ENCODE measurements around the gene INSR. TPM values are rescaled to one million over a fixed set of nuclear protein-coding genes. Genes with fewer than 3 reads are reported as not detected.

Gene INSR
- total and polyA plus RNA-seq, 2 experiments from 2014 or later: 6.2 to 11.7 TPM

DNA sequence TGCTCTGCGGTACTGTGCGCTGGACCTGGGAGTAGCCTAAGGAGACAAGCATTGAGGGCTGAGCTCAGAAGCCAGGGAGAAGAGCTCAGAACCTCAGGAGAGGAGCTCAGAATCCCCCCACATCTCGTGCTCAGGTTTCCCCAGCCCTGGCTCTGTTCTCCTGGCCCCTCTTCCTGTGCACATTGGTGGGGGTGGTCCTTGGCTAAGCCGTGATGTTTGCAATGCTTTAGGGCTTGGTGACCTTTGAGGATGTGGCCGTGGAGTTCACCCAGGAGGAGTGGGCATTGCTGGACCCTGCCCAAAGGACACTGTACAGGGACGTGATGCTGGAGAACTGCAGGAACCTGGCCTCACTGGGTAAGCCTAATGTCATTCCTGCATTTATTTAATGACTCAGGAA lies 218.1 kb downstream of the INSR start:
- no peak overlapping the region for H2AFZ ChIP-seq
- DNase-seq: no peak
- H3K4me3 ChIP-seq: no peak overlapping the region
- no peak overlapping the region for H3K4me2 ChIP-seq (ENCODE audit: unreplicated experiment)
- peaks cover 16% of the 10 kb centered on the region for H3K79me2 ChIP-seq (ENCODE audit: insufficient read depth)
- peaks cover 8% of the 10 kb centered on the region for H3F3A ChIP-seq (ENCODE audit: insufficient read depth)
- H3K9me2 ChIP-seq (ENCODE audit: insufficient read depth): no peaks in the 10 kb centered on the region
- no peaks in the 10 kb centered on the region for H4K20me1 ChIP-seq (ENCODE audit: insufficient read depth)
- no peaks in the 10 kb centered on the region for H3K27me3 ChIP-seq (replicated peaks; ENCODE audit: insufficient read depth)
- H3K36me3 ChIP-seq (ENCODE audit: low read depth): peaks cover 76% of the 10 kb centered on the region
- 98 to 99% methylated on average over 6 of the region's 6 CpGs for WGBS, 2 experiments (ENCODE audit: low coverage in 1 of 2, low lambda C conversion rate in 2 of 2, missing lambda C conversion rate in 2 of 2)
- no peak for TF ChIP-seq EZH2 (IDR thresholded peaks at IDR 0.05; ENCODE audit: insufficient read depth, poor library complexity, severe bottlenecking)
- TF ChIP-seq EZH2phosphoT487 (IDR thresholded peaks at IDR 0.05; ENCODE audit: insufficient read depth, low read depth): no peak
- H3K4me1 ChIP-seq (ENCODE audit: insufficient read depth): no peaks in the 10 kb centered on the region
- H3K9me3 ChIP-seq (ENCODE audit: low read depth): peaks cover 5% of the 10 kb centered on the region
- in situ Hi-C loops (cut with MboI): no loop called here
- no peak overlapping the region for H3K27ac ChIP-seq
- no peak overlapping the region for H3K9ac ChIP-seq

DNA sequence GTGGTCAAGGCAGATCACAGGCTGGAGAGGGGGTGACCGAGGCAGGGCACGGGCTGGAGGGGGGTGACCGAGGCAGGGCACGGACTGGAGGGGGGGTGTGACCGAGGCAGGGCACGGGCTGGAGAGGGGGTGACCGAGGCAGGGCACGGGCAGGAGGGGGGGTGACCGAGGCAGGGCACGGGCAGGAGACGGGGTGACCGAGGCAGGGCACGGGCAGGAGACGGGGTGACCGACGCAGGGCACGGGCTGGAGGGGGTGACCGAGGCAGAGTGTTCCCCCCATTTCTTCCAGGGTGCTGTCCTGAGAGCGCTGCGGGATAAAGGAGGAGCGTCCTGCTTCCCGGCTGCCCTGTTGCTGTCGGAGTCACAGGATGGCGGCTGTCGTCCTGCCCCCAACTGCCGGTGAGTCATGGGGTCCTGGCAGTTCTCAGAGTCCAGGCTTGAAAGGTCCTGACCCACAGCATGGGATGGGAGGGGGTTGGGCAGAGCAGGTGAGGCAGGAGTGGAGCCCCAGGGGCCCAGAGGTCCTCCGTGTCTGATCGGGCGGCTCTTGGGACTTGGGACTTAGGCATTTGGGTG lies 219.4 kb downstream of the INSR start:
- no peak for DNase-seq
- H3F3A ChIP-seq (ENCODE audit: insufficient read depth): peaks cover 7% of the 10 kb centered on the region; the same call in 1 of the 2 replicates
- no peaks in the 10 kb centered on the region for H4K20me1 ChIP-seq (ENCODE audit: insufficient read depth)
- 98% methylated on average over 11 to 29 of the region's 29 CpGs for WGBS, 2 experiments (ENCODE audit: low coverage in 1 of 2, low lambda C conversion rate in 2 of 2, missing lambda C conversion rate in 2 of 2)
- no peak overlapping the region for H2AFZ ChIP-seq
- H3K4me3 ChIP-seq: no peak overlapping the region
- no peak overlapping the region for H3K4me2 ChIP-seq (ENCODE audit: unreplicated experiment)
- H3K79me2 ChIP-seq (ENCODE audit: insufficient read depth): peaks cover 29% of the 10 kb centered on the region
- H3K9me2 ChIP-seq (ENCODE audit: insufficient read depth): no peaks in the 10 kb centered on the region
- H3K9me3 ChIP-seq (ENCODE audit: low read depth): no peaks in the 10 kb centered on the region
- TF ChIP-seq EZH2 (IDR thresholded peaks at IDR 0.05; ENCODE audit: insufficient read depth, poor library complexity, severe bottlenecking): no peak
- TF ChIP-seq EZH2phosphoT487 (IDR thresholded peaks at IDR 0.05; ENCODE audit: insufficient read depth, low read depth): no peak
- in situ Hi-C loops (cut with MboI): no loop called here
- H3K4me1 ChIP-seq (ENCODE audit: insufficient read depth): peaks cover 8% of the 10 kb centered on the region; the same call in 1 of the 2 replicates
- H3K9ac ChIP-seq: no peak overlapping the region
- no peak overlapping the region for H3K27ac ChIP-seq
- H3K36me3 ChIP-seq (ENCODE audit: low read depth): peaks cover 65% of the 10 kb centered on the region
- no peaks in the 10 kb centered on the region for H3K27me3 ChIP-seq (replicated peaks; ENCODE audit: insufficient read depth)

DNA sequence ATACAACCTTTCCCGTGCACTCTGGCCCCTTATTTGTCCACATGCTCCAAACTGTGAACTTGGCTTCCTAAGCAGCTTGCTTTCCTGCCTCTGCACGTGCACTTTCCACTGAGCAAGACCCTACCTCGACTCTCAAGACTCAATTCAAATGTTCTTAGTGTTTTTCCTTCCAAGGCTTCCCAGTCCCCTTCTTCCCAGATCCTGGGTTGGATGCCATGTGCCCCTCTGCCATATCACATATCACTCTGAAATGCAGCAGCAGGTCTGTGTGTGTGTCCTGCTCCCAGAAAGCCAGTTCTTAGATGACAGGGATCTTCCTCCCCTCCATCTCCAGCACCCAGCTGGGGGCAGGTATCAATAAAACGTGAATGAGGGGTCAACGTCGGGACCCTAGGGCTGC lies 221.7 kb downstream of the INSR start:
- H3K4me2 ChIP-seq (ENCODE audit: unreplicated experiment): no peak overlapping the region
- no peak overlapping the region for H2AFZ ChIP-seq
- peaks cover 27% of the 10 kb centered on the region for H3K79me2 ChIP-seq (ENCODE audit: insufficient read depth)
- no peak for DNase-seq
- H3K36me3 ChIP-seq (ENCODE audit: low read depth): peaks cover 44% of the 10 kb centered on the region
- H3K9me3 ChIP-seq (ENCODE audit: low read depth): no peaks in the 10 kb centered on the region
- H4K20me1 ChIP-seq (ENCODE audit: insufficient read depth): no peaks in the 10 kb centered on the region
- in situ Hi-C loops (cut with MboI): no loop called here
- 98 to 99% methylated on average over 6 of the region's 6 CpGs for WGBS, 2 experiments (ENCODE audit: low coverage in 1 of 2, low lambda C conversion rate in 2 of 2, missing lambda C conversion rate in 2 of 2)
- peaks cover 12% of the 10 kb centered on the region; the same call in 1 of the 2 replicates for H3F3A ChIP-seq (ENCODE audit: insufficient read depth)
- no peaks in the 10 kb centered on the region for H3K9me2 ChIP-seq (ENCODE audit: insufficient read depth)
- H3K27me3 ChIP-seq (replicated peaks; ENCODE audit: insufficient read depth): no peaks in the 10 kb centered on the region
- no peak overlapping the region for H3K4me3 ChIP-seq
- TF ChIP-seq EZH2 (IDR thresholded peaks at IDR 0.05; ENCODE audit: insufficient read depth, poor library complexity, severe bottlenecking) (no peak), EZH2phosphoT487 (IDR thresholded peaks at IDR 0.05; ENCODE audit: insufficient read depth, low read depth) (no peak)
- H3K9ac ChIP-seq: no peak overlapping the region
- peaks cover 17% of the 10 kb centered on the region for H3K4me1 ChIP-seq (ENCODE audit: insufficient read depth)
- H3K27ac ChIP-seq: no peak overlapping the region

DNA sequence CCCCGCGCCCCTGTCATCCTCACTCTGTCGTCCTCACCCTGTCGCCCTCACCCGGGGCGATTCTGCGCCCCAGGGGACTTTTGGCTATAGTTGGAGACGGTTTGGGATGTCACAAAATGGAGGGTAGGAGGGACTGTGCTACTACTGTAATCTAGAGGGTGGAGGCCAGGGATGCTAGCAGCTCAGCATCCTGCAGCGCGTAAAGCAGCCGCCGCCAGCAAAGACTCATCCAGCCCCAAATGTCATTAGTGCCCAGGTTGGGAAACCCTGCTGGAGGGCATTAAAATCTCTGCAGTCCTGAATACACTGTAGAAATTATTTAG lies 224.3 kb downstream of the INSR start:
- H3K9ac ChIP-seq: peak overlapping the region; percentile 93
- H2AFZ ChIP-seq: peak overlapping the region; percentile 94
- peak overlapping the region; percentile 95 for H3K4me3 ChIP-seq
- H3K9me3 ChIP-seq (ENCODE audit: low read depth): no peaks in the 10 kb centered on the region
- peaks cover 27% of the 10 kb centered on the region for H3K79me2 ChIP-seq (ENCODE audit: insufficient read depth)
- in situ Hi-C loops (cut with MboI): no loop called here
- no peaks in the 10 kb centered on the region for H3K27me3 ChIP-seq (replicated peaks; ENCODE audit: insufficient read depth)
- H3K4me1 ChIP-seq (ENCODE audit: insufficient read depth): peaks cover 18% of the 10 kb centered on the region
- H3K4me2 ChIP-seq (ENCODE audit: unreplicated experiment): peak overlapping the region; percentile 95
- DNase-seq: peak; percentile 71
- 2% methylated on average over 12 of the region's 12 CpGs for WGBS, 2 experiments (ENCODE audit: low coverage in 1 of 2, low lambda C conversion rate in 2 of 2, missing lambda C conversion rate in 2 of 2)
- peak overlapping the region; percentile 68 for H3K27ac ChIP-seq
- peaks cover 11% of the 10 kb centered on the region; the same call in 1 of the 2 replicates for H3F3A ChIP-seq (ENCODE audit: insufficient read depth)
- H3K36me3 ChIP-seq (ENCODE audit: low read depth): peaks cover 19% of the 10 kb centered on the region
- H3K9me2 ChIP-seq (ENCODE audit: insufficient read depth): no peaks in the 10 kb centered on the region
- TF ChIP-seq EZH2phosphoT487 (IDR thresholded peaks at IDR 0.05; ENCODE audit: insufficient read depth, low read depth) (no peak), EZH2 (IDR thresholded peaks at IDR 0.05; ENCODE audit: insufficient read depth, poor library complexity, severe bottlenecking) (no peak)
- no peaks in the 10 kb centered on the region for H4K20me1 ChIP-seq (ENCODE audit: insufficient read depth)
